Spleen (tissue), 7 donors: ENCODE measurements around the gene ARF6.

ENCODE experiments used
- CTCF ChIP-seq, 11 experiments: fragments of 200-600 bp in 7 of 11; fragments of 450-650 bp in 4 of 11; sonication (generic) in 4 of 11; IDR thresholded peaks in 8 of 11; conservative IDR thresholded peaks in 3 of 11; 1 replicate in 7 of 11; 2 replicates in 4 of 11; pipeline versions ENCODE4 v1.4.0 to v1.8.0; 2016 to 2021; ENCODE audit warnings: antibody characterized with exemption in 11 of 11, inconsistent platforms in 4 of 11, mild to moderate bottlenecking in 1 of 11
- POLR2A ChIP-seq, 3 donors: fragments of 450-650 bp; IDR thresholded peaks; one replicate each; pipeline ENCODE4 v1.5.1; 2017; ENCODE audit warnings: antibody characterized with exemption in 3 of 3, mild to moderate bottlenecking in 1 of 3
- POLR2AphosphoS5 ChIP-seq, 3 donors: sonication (generic); formaldehyde crosslinking; IDR thresholded peaks; one replicate each; pipeline ENCODE4 v1.5.1; 2017; ENCODE audit warnings: antibody characterized with exemption in 3 of 3
- donor health status: DM: no; HTN: no; CAD: no; lungs with moderate emphysema.
- donor health status: DM: no; HTN: no; CAD: no.
- donor health status: DM: no; HTN: no; CAD: no.

- TF ChIP-seq POLR2A (IDR thresholded peaks at IDR 0.05) (no peak), CTCF (IDR thresholded peaks at IDR 0.05 in 8 of 11, conservative IDR thresholded peaks at IDR 0.05 in 3 of 11) (no peak), POLR2AphosphoS5 (IDR thresholded peaks at IDR 0.05) (no peak)
These were observed 12.4 kb upstream of the ARF6 start for GRCh38 chr14:49880267-49881064.
